ENCODE results near the gene MCEMP1. TPM values are rescaled to one million over a fixed set of nuclear protein-coding genes. Genes with fewer than 3 reads are reported as not detected.

Gene MCEMP1
- total RNA-seq, 1 donor from 2014 or later: not detected

- Histone ChIP-seq H3K36me3 (peaks cover 0 to 7% of the 10 kb centered on the region in 2 donors), H3K4me3 (no peak overlapping the region), H3K27me3 (no peaks in the 10 kb centered on the region), H3K9me3 (no peaks in the 10 kb centered on the region), H3K27ac (no peak overlapping the region), H3K4me1 (peaks cover 40% of the 10 kb centered on the region)
- no peak for DNase-seq (ENCODE audit: extremely low spot score in 2 of 2)
- no peak for TF ChIP-seq CTCF (IDR thresholded peaks at IDR 0.05)
- no peak for TF ChIP-seq POLR2A (IDR thresholded peaks at IDR 0.05)
- TF ChIP-seq POLR2AphosphoS5 (IDR thresholded peaks at IDR 0.05; ENCODE audit: insufficient read depth in 1 of 2, low read depth in 1 of 2): no peak
- intact Hi-C loops (cut with DNase I): no loop called here
Measured at GRCh38 chr19:7631577-7631976, 45.3 kb upstream of the MCEMP1 start.

- intact Hi-C loops (cut with DNase I): no loop called here
- no peak for TF ChIP-seq POLR2A (IDR thresholded peaks at IDR 0.05)
Measured at GRCh38 chr19:7632340-7633203, 44.3 kb upstream of the MCEMP1 start.

GRCh38 chr19:7633698-7634097 lies 43.2 kb upstream of the MCEMP1 start, which contains the start of gene PCP2:
TSS of gene PCP2 (minus strand) at chr19:7633719. CDS start at chr19:7633457, 262 bp downstream.
- Histone ChIP-seq H3K27ac (no peak within 1 kb of the TSS), H3K4me3 (no peak within 1 kb of the TSS), H3K27me3 (peaks cover 8% of the 10 kb centered on the region), H3K4me1 (peaks cover 27% of the 10 kb centered on the region), H3K9me3 (no peaks in the 10 kb centered on the region), H3K36me3 (no peaks in the 10 kb centered on the region)
- intact Hi-C loops (cut with DNase I): no loop called here
- DNase-seq (ENCODE audit: extremely low spot score in 2 of 2): no peak
- TF ChIP-seq CTCF (IDR thresholded peaks at IDR 0.05) (no peak), POLR2AphosphoS5 (IDR thresholded peaks at IDR 0.05; ENCODE audit: insufficient read depth in 1 of 2, low read depth in 1 of 2) (no peak), POLR2A (IDR thresholded peaks at IDR 0.05) (no peak)

More at GRCh38 chr19:7632340-7633203, 44.3 kb upstream of the MCEMP1 start:
- Histone ChIP-seq H3K9me3 (no peaks in the 10 kb centered on the region), H3K36me3 (no peaks in the 10 kb centered on the region), H3K27me3 (peaks cover 3% of the 10 kb centered on the region), H3K4me1 (peaks cover 35% of the 10 kb centered on the region), H3K4me3 (no peak overlapping the region), H3K27ac (no peak overlapping the region)
- DNase-seq (ENCODE audit: extremely low spot score in 2 of 2): no peak

- Histone ChIP-seq H3K36me3 (no peaks in the 10 kb centered on the region), H3K4me3 (no peak overlapping the region), H3K9me3 (no peaks in the 10 kb centered on the region), H3K4me1 (peaks cover 15% of the 10 kb centered on the region), H3K27ac (no peak overlapping the region), H3K27me3 (peaks cover 8% of the 10 kb centered on the region)
- DNase-seq (ENCODE audit: extremely low spot score in 2 of 2): no peak
- intact Hi-C loops (cut with DNase I): no loop called here
- TF ChIP-seq CTCF (IDR thresholded peaks at IDR 0.05) (no peak), POLR2AphosphoS5 (IDR thresholded peaks at IDR 0.05; ENCODE audit: insufficient read depth in 1 of 2, low read depth in 1 of 2) (no peak), POLR2A (IDR thresholded peaks at IDR 0.05) (no peak)
Measured at GRCh38 chr19:7635670-7636069, 41.2 kb upstream of the MCEMP1 start.

- H3K27me3 ChIP-seq: peaks cover 8% of the 10 kb centered on the region
Measured at GRCh38 chr19:7636317-7636690, 40.6 kb upstream of the MCEMP1 start.

More at GRCh38 chr19:7636317-7636690, 40.6 kb upstream of the MCEMP1 start:
- no peaks in the 10 kb centered on the region for H3K9me3 ChIP-seq
- no peaks in the 10 kb centered on the region for H3K36me3 ChIP-seq
- H3K27ac ChIP-seq: no peak overlapping the region
- DNase-seq (ENCODE audit: extremely low spot score in 2 of 2): no peak
- TF ChIP-seq POLR2AphosphoS5 (IDR thresholded peaks at IDR 0.05; ENCODE audit: insufficient read depth in 1 of 2, low read depth in 1 of 2) (no peak), CTCF (IDR thresholded peaks at IDR 0.05) (no peak), POLR2A (IDR thresholded peaks at IDR 0.05) (no peak)
- H3K4me1 ChIP-seq: peaks cover 9% of the 10 kb centered on the region
- intact Hi-C loops (cut with DNase I): no loop called here
- H3K4me3 ChIP-seq: peak overlapping the region; percentile 41 to 60
